Measurements from ENCODE around the gene BRD3OS. TPM values are rescaled to one million over a fixed set of nuclear protein-coding genes. Genes with fewer than 3 reads are reported as not detected.

The BRD3OS gene
- total and polyA plus RNA-seq, 10 of the 15 experiments (the other 5 are each of a cell fraction or from before 2014, with no cell fraction given): 2.1 to 13.7 (median 10.7) TPM

- TF ChIP-seq PRDM15 (CRISPR knock-in tag; IDR thresholded peaks at IDR 0.05) (no peak), IRF5 (IDR thresholded peaks at IDR 0.05; ENCODE audit: borderline replicate concordance) (no peak), RB1 (IDR thresholded peaks at IDR 0.05; ENCODE audit: borderline replicate concordance) (no peak; the same call in 1 of the 2 replicates), NFYA (IDR thresholded peaks at IDR 0.05; ENCODE audit: borderline replicate concordance, low read depth, low read length) (no peak), ZZZ3 (IDR thresholded peaks at IDR 0.05; ENCODE audit: control insufficient read depth, insufficient read length, low read depth) (no peak), YY1 (IDR thresholded peaks at IDR 0.05; ENCODE audit: low read depth, low read length) (peak; percentile 60; the same call in 1 of the 2 replicates), PBX3 (IDR thresholded peaks at IDR 0.05; ENCODE audit: insufficient replicate concordance, low read depth, low read length) (peak; percentile 8), PAX8 (IDR thresholded peaks at IDR 0.05) (no peak), POLR2AphosphoS5 (IDR thresholded peaks at IDR 0.05; ENCODE audit: low read length) (peak; percentile 70; the same call in 1 of the 2 replicates), EED (IDR thresholded peaks at IDR 0.05; ENCODE audit: low read depth) (no peak), CHD2 (IDR thresholded peaks at IDR 0.05; ENCODE audit: borderline replicate concordance, low read depth, low read length) (no peak), SMC3 (IDR thresholded peaks at IDR 0.05; ENCODE audit: borderline replicate concordance, low read length) (no peak), CEBPZ (IDR thresholded peaks at IDR 0.05; ENCODE audit: low read depth, low read length) (no peak), BHLHE40 (IDR thresholded peaks at IDR 0.05; ENCODE audit: borderline replicate concordance in 1 of 2, low read depth in 2 of 2, low read length in 1 of 2) (peak; percentile 57 to 88; a peak in 3 of 4 replicates), FOS (IDR thresholded peaks at IDR 0.05; ENCODE audit: borderline replicate concordance, extremely low read depth, insufficient read length) (no peak), NKRF (conservative IDR thresholded peaks at IDR 0.05) (peak; percentile 62; the same call in 1 of the 2 replicates), MTA2 (IDR thresholded peaks at IDR 0.05; ENCODE audit: low read depth) (no peak)
Observed at GRCh38 chr9:133991964-133992779, 33.1 kb upstream of the BRD3OS start, which contains the start of gene VAV2 (continued).

Data from GM12878 (cell line).